Left renal pelvis (tissue), 4 donors: ENCODE data around the gene C9orf57. TPM values are rescaled to one million over a fixed set of nuclear protein-coding genes. Genes with fewer than 3 reads are reported as not detected.
"Not testable (repeated sequence)": the region's sequence is repeated elsewhere in the genome, so short reads cannot be mapped to it uniquely, and the experiment has no call there.

Source experiments
- DNase-seq, 4 donors: peaks; one replicate each; pipeline ENCODE4 v3.0.0-alpha.2; 2013; ENCODE audit warnings: low read depth in 4 of 4, low spot score in 3 of 4
- polyA plus RNA-seq, 4 donors: library from polyadenylated mRNA; unstranded; fragments of 120-200 nt; gene quantifications; one replicate each; pipeline ENCODE4 v1.2.1, GENCODE V29; 2013; ENCODE audit not compliant: insufficient read length in 4 of 4

Gene C9orf57
- polyA plus RNA-seq, 4 donors: not detected

DNA sequence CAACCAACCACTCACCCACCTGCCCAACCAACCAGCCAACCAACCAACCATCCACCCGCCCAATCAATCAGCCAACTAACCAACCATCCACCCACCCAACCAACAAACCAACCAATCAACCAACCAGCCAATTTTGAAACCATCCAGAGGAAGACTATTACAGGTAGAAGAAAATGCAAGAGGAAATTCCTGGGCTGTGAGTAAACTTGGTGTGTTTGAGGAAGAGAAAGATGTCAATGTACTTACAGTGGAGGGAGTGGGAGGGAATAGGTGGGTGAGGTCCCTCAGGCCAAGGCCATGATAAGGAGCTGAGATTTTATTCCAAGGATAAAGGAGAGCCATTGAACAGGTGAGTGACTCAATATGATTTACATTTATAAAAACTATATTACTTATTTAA lies 30.4 kb downstream of the C9orf57 start:
- no peak for DNase-seq

- no peak for DNase-seq
Observed at GRCh38 chr9:72025906-72026305, 34.5 kb downstream of the C9orf57 start.

GRCh38 chr9:72023596-72023995 lies 36.8 kb downstream of the C9orf57 start:
- no peak for DNase-seq

DNA sequence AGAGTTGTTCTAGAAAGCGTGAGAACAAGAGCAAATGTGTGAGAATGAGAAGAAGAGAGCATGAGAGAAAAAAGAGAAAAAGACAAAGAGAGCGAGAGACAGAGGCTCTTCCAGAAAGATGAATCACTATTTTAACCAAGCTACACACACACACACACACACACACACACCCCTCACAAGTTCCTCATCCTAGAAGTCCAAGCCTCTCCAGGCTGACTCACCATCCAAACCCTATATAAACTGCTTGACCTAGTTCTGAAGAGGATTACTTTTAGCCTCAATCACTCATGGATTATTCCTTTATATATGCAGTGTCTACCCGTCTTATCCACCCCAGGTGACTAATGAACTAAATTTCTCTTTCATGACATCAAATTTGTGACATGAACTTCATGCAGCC lies 37.6 kb downstream of the C9orf57 start:
- DNase-seq: no peak

DNA sequence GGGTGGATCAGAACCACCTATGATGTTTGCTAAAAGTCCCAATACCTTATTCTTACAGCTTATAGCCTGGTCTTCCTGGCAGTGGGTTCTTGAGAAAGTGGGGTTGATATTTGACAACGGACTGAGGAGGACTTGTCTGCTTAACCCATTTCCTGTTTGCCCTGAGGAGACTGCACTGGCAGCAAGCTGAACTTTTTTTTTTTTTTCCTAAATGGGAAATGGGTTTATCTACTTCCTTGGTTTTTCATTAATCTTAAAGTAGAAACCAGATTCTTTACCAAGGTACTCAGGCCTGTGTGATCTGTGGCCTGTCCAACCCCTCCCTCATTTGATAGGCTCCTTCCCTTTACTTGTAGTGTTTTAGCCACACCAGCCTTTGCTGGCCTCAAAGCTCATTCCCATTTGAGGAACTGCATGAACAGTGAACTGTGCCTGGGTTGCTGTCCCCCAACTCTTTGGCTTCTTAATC lies 47.1 kb downstream of the C9orf57 start:
- no peak for DNase-seq

DNA sequence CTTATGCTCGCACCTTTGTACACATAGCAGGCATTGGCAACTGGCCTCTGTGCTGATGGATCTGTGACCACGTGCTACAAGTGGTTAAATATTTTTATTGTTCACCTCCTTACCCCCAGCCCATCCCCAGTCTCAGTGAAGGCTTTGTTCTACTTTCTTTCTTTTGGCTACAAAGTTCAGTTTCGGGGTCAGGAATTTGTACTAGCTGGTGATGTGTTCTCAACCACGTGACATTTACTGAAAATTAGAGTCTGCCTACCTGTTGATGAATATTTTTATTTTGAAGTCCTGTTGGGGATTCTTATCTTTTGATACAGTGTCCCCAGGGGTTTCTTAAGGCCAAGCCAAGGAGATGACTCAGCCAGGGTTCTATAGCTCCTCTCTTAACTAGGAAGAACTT lies 47.8 kb downstream of the C9orf57 start:
- no peak for DNase-seq

DNA sequence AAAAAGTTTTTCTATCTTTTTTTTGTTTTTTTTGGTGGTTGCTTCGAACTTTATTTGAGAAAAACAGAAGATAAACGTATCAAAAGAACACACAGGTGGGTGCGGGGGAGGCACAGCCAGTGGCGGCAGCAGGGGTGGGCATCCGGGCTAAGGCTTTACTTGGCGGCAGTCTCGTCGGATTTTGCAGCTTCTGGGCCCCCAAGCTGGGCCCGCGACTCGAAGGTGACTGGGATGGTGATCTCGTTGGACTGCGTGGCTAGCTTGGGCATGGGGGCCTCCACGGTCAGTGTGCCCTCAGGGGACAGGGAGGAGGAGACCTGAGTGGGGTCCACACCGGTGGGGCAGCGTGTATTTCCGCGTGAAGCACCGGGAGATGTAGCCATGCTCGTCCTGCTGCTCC lies 52.7 kb downstream of the C9orf57 start:
- not testable (repeated sequence) for DNase-seq

DNA sequence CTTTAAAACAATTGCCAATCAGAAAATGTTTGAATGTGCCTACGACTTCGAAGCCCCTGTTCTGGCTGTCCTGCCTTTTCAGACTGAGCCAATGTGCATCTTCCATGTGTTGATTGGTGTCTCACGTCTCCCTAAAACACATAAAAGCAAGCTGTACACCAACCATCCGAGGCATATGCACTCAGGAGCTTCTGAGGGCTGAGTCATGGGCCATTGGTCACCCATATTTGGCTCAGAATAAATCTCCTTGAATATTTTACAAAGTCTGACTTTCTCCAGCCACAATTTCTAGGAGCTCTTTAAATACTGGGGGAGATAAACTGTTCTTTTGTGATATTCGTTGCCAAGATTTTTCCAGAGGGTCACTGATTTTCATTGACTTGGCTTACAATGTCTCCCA lies 53.9 kb downstream of the C9orf57 start:
- DNase-seq: no peak

DNA sequence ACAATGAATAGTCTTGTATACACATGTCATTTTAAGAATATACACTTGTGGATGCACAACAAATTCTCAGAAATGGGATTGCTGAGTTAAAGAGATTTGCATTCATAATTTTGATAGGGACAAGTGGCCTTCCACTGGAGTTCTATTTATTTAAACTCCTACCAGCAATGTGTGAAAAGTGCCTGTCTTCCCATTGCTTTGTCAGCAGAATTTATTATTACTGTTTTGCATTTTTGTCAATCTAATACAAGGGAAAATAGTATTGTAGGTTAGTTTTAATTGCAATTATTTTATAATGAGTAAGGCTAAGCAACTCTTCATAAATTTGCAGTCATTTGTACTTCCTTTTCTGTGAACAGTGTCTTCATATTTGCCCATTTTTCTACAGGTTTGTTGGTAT lies 55.0 kb downstream of the C9orf57 start:
- DNase-seq: no peak

Other genes with a start within 250 kb of the C9orf57 start
- gene ABHD17B, start 149.4 kb downstream of the C9orf57 start, polyA plus RNA-seq: 10 to 100 TPM; 28.3 to 30.8 (median 29.7) TPM
- 10 to 100 TPM; 16.7 to 21.7 (median 17.4) TPM for gene C9orf85, start 149.0 kb downstream of the C9orf57 start, polyA plus RNA-seq
- 10 to 100 TPM in 1 of 4 donors, 1 to 10 TPM in 1, under 1 TPM in 2; 0.23 to 14.4 (median 0.87) TPM for gene GDA, start 88.8 kb upstream of the C9orf57 start, polyA plus RNA-seq